Endothelial cell of umbilical vein (primary cell): ENCODE data around the gene IPO9.

Experiments used
- MAX ChIP-seq: IDR thresholded peaks from 2 replicates; pipeline ENCODE4 v1.6.1; 2011; ENCODE audit not compliant: insufficient read depth, insufficient read length
- POLR2A ChIP-seq: IDR thresholded peaks from 2 replicates; pipeline ENCODE4 v1.6.1; 2012; ENCODE audit warnings: low read depth, mild to moderate bottlenecking, control low read depth, low read length
- POLR2AphosphoS5 ChIP-seq: IDR thresholded peaks from 2 replicates; pipeline ENCODE4 v1.6.1; 2012; ENCODE audit warnings: low read depth, mild to moderate bottlenecking, control low read depth, low read length, moderate library complexity; ENCODE audit not compliant: insufficient read depth

GRCh38 chr1:201782353-201782752, 46.6 kb upstream of the IPO9 start:
- no peak for TF ChIP-seq POLR2A
- no peak for TF ChIP-seq MAX
- no peak for TF ChIP-seq POLR2AphosphoS5
